PC-9 (cell line): ENCODE measurements around the gene CTNNAL1. TPM values are rescaled to one million over a fixed set of nuclear protein-coding genes. Genes with fewer than 3 reads are reported as not detected.

Experiments
- BruUV-seq: library from RNA; stranded (reverse); fragments of 400-500 nt; replicated peaks from 2 replicates; lab custom pipeline; 2021; lab: Mats Ljungman, UMichigan
- CTCF ChIA-PET: fragments of 300-600 bp; sonication (Branson Sonifier 250); formaldehyde crosslinking; loops from one replicate; lab custom pipeline; 2022; ENCODE audit warnings: antibody characterized with exemption; lab: Charles Lee
- POLR2A ChIA-PET: fragments of 300-600 bp; sonication (Branson Sonifier 250); formaldehyde crosslinking; loops from one replicate; lab custom pipeline; 2022; ENCODE audit warnings: antibody characterized with exemption; ENCODE audit not compliant: unreplicated experiment; lab: Charles Lee
- DNase-seq, 2 experiments: peaks; one replicate each; pipeline versions ENCODE4 v3.0.0 to v3.0.0-alpha.2; 2015 to 2022; ENCODE audit warnings: mixed read lengths in 1 of 2
- H2AFZ ChIP-seq: fragments of 200-600 bp; sonication (generic); 2 replicates; pipeline ENCODE4 v1.8.1; 2017; ENCODE audit warnings: antibody characterized with exemption
- H3F3A ChIP-seq: fragments of 200-600 bp; sonication (generic); 2 replicates; pipeline ENCODE4 v1.8.1; 2017; ENCODE audit warnings: antibody characterized with exemption, mild to moderate bottlenecking, low read depth; ENCODE audit not compliant: insufficient read depth
- H3K27ac ChIP-seq: fragments of 200-600 bp; sonication (generic); 2 replicates; pipeline ENCODE4 v1.6.1; 2016; ENCODE audit warnings: mixed run types
- H3K27me3 ChIP-seq: fragments of 200-600 bp; sonication (generic); 2 replicates; pipeline ENCODE4 v1.6.1; 2016; ENCODE audit warnings: low read depth, mixed run types; ENCODE audit not compliant: insufficient read depth
- H3K36me3 ChIP-seq: fragments of 200-600 bp; sonication (generic); 2 replicates; pipeline ENCODE4 v1.6.1; 2016; ENCODE audit warnings: low read depth, mixed run types
- H3K4me1 ChIP-seq: fragments of 200-600 bp; sonication (generic); replicated peaks from 2 replicates; pipeline ENCODE4 v1.6.1; 2016; ENCODE audit warnings: mixed run types; ENCODE audit not compliant: insufficient read depth
- H3K4me2 ChIP-seq: fragments of 200-600 bp; sonication (generic); 2 replicates; pipeline ENCODE4 v1.6.1; 2017; ENCODE audit warnings: mixed run types
- H3K4me3 ChIP-seq: fragments of 200-600 bp; sonication (generic); 2 replicates; pipeline ENCODE4 v1.6.1; 2016; ENCODE audit warnings: mixed run types
- H3K79me2 ChIP-seq: fragments of 200-600 bp; sonication (generic); 2 replicates; pipeline ENCODE4 v1.6.1; 2017; ENCODE audit warnings: low read depth, mixed run types
- H3K9me2 ChIP-seq: fragments of 200-600 bp; sonication (generic); 2 replicates; pipeline ENCODE4 v1.8.1; 2017; ENCODE audit warnings: mild to moderate bottlenecking; ENCODE audit not compliant: insufficient read depth
- H3K9me3 ChIP-seq: fragments of 200-600 bp; sonication (generic); 2 replicates; pipeline ENCODE4 v1.8.1; 2016; ENCODE audit warnings: low read depth; ENCODE audit not compliant: insufficient read depth
- H4K20me1 ChIP-seq: fragments of 200-600 bp; sonication (generic); 2 replicates; pipeline ENCODE4 v1.8.1; 2017; ENCODE audit not compliant: insufficient read depth
- EZH2 ChIP-seq: fragments of 200-600 bp; sonication (generic); IDR thresholded peaks from 2 replicates; pipeline ENCODE4 v1.8.0; 2017; ENCODE audit warnings: antibody characterized with exemption, low read depth
- intact Hi-C: fragments of 100-400 bp; cut with micrococcal nuclease; formaldehyde crosslinking; loops from one replicate; pipeline ENCODE4 v1.10.0; 2022; ENCODE audit not compliant: unreplicated experiment
- total RNA-seq: library from RNA; stranded (reverse); gene quantifications from 2 replicates; pipeline ENCODE4 v1.2.3, GENCODE V29; 2021
- TF ChIP-seq, protein P1 (sequence below): fragments of 200-600 bp; sonication (generic); conservative IDR thresholded peaks from 2 replicates; pipeline ENCODE4 v1.6.1; 2017; ENCODE audit warnings: mixed run types, antibody characterized with exemption, mild to moderate bottlenecking, moderate library complexity

Gene CTNNAL1
- total RNA-seq, 1 experiment from 2014 or later: 71.3 TPM

DNA sequence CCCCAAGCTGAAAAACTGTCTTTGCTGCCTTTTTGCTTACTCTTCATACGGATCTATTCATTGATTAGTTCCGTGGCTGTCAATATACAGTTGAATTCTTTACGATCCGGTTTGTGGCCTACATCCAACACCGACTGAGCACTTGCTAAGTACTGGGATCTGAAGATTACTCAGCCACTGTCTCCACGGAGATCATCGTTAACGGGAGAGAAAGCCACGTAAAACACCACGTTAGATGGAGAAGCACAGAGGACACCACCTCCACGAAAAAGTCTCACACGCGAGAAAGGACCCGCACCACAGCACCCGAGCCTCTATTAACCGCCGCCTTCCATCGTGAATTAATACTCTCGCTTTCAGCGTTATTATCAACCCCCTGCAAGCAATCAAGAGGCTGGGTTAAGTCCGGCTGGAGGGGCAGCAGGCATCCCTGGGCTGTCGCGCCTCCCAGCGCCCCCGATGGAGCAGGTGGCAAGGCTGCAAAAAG is 80.0 kb downstream of the CTNNAL1 start:
- Histone ChIP-seq H3K79me2 (peaks cover 48% of the 10 kb centered on the region), H3K27ac (peak overlapping the region; percentile 80), H3K9me3 (no peaks in the 10 kb centered on the region), H3K4me2 (peak overlapping the region; percentile 96), H3F3A (peaks cover 14% of the 10 kb centered on the region; the same call in 1 of the 2 replicates), H3K9me2 (no peaks in the 10 kb centered on the region), H3K27me3 (no peaks in the 10 kb centered on the region), H3K4me3 (peak overlapping the region; percentile 99), H3K36me3 (peaks cover 7% of the 10 kb centered on the region; the same call in 1 of the 2 replicates), H3K4me1 (peaks cover 20% of the 10 kb centered on the region), H2AFZ (peak overlapping the region; percentile 99), H4K20me1 (no peaks in the 10 kb centered on the region)
- intact Hi-C loops: loop anchor here (10.0 kb wide), 2 partner anchors 262 to 412 kb away; no protein-coding TSS in a partner anchor
- TF ChIP-seq, protein P1, sequence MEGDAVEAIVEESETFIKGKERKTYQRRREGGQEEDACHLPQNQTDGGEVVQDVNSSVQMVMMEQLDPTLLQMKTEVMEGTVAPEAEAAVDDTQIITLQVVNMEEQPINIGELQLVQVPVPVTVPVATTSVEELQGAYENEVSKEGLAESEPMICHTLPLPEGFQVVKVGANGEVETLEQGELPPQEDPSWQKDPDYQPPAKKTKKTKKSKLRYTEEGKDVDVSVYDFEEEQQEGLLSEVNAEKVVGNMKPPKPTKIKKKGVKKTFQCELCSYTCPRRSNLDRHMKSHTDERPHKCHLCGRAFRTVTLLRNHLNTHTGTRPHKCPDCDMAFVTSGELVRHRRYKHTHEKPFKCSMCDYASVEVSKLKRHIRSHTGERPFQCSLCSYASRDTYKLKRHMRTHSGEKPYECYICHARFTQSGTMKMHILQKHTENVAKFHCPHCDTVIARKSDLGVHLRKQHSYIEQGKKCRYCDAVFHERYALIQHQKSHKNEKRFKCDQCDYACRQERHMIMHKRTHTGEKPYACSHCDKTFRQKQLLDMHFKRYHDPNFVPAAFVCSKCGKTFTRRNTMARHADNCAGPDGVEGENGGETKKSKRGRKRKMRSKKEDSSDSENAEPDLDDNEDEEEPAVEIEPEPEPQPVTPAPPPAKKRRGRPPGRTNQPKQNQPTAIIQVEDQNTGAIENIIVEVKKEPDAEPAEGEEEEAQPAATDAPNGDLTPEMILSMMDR: no peak
- TF ChIP-seq EZH2: no peak
- CTCF ChIA-PET: no interaction called here
- TSS peak; percentile 65 for BruUV-seq
- no peak for DNase-seq
- POLR2A ChIA-PET: no interaction called here

DNA sequence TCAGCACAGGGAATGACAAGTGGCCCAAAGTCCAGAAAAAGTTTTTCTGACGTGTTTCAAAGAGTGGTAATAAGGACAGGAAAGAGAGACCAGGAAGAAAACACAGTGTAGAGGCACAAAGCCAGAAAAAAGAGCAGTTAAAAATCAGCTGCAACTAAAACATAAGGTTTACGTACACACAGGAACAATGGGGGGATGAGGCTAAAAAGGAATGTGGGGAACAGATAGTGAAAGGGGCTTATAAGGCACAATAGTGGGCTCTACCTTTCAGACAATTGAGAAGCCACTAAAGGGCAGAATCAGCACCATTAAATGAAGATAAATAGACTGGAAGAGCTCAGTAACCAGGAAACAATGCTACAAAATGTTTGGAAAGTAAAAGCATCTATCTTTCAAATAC is 84.9 kb downstream of the CTNNAL1 start:
- no peaks in the 10 kb centered on the region for H3K27me3 ChIP-seq
- DNase-seq: no peak
- POLR2A ChIA-PET: no interaction called here
- H3F3A ChIP-seq: peaks cover 1% of the 10 kb centered on the region; the same call in 1 of the 2 replicates
- BruUV-seq: no TSS peak
- no peaks in the 10 kb centered on the region for H3K9me2 ChIP-seq
- H3K9me3 ChIP-seq: no peaks in the 10 kb centered on the region
- intact Hi-C loops: no loop called here
- H2AFZ ChIP-seq: no peak overlapping the region
- no peak overlapping the region for H3K4me2 ChIP-seq
- H3K27ac ChIP-seq: no peak overlapping the region
- TF ChIP-seq EZH2: no peak
- TF ChIP-seq, protein P1: no peak
- no peaks in the 10 kb centered on the region; the same call in 1 of the 2 replicates for H3K36me3 ChIP-seq
- no peak overlapping the region for H3K4me3 ChIP-seq
- CTCF ChIA-PET: interaction anchor here (0.6 kb wide), 1 partner anchor 260 kb away, joined by 4 read pairs; no protein-coding TSS in a partner anchor
- H3K4me1 ChIP-seq: peaks cover 12% of the 10 kb centered on the region
- H3K79me2 ChIP-seq: peaks cover 29% of the 10 kb centered on the region
- H4K20me1 ChIP-seq: no peaks in the 10 kb centered on the region

DNA sequence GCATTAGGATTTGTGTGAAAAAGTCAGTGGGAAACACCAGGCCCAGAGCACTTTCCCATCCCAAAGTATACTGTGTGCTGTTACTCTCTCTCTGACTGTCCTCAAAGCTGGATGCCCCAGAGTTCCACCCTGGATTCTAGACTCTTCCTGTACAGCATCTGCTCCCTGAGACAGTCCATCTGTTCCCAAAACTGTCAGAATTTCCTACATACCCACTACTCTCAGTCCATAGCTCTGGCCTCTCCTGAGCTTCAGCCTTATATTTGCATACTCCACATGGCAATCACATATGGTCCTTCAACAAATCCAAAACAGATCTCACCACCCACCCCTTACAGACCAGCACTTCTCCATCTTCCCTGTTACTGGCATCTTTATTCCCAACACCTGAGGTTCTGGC is 88.8 kb downstream of the CTNNAL1 start:
- TF ChIP-seq, protein P1: no peak
- TF ChIP-seq EZH2: no peak
- ChIA-PET CTCF (no interaction called here), POLR2A (no interaction called here)
- no peak for DNase-seq
- Histone ChIP-seq H3K4me3 (no peak overlapping the region), H3K79me2 (no peaks in the 10 kb centered on the region), H3K4me2 (no peak overlapping the region), H3F3A (no peaks in the 10 kb centered on the region), H3K9me2 (no peaks in the 10 kb centered on the region), H3K36me3 (peaks cover 8% of the 10 kb centered on the region; the same call in 1 of the 2 replicates), H3K27ac (no peak overlapping the region), H3K4me1 (no peaks in the 10 kb centered on the region), H3K27me3 (no peaks in the 10 kb centered on the region), H3K9me3 (no peaks in the 10 kb centered on the region), H2AFZ (no peak overlapping the region), H4K20me1 (no peaks in the 10 kb centered on the region)
- BruUV-seq: no TSS peak
- intact Hi-C loops: no loop called here
